K562 (cell line): Measurements from ENCODE around the gene TMED8. TPM values are rescaled to one million over a fixed set of nuclear protein-coding genes. Genes with fewer than 3 reads are reported as not detected.

Experiments
- ATF1 ChIP-seq, 2 experiments: fragments of 450-650 bp in 1 of 2; IDR thresholded peaks; 2 replicates each; pipeline ENCODE4 v1.6.1; 2016; ENCODE audit warnings: missing compliant biosample characterization in 1 of 2, missing genetic modification characterization in 1 of 2
- BRD9 ChIP-seq: fragments of 450-650 bp; IDR thresholded peaks from 2 replicates; pipeline ENCODE4 v1.6.1; 2018; ENCODE audit warnings: low read depth; ENCODE audit not compliant: partially characterized antibody
- CBX8 ChIP-seq: fragments of 200-600 bp; sonication (generic); IDR thresholded peaks from 2 replicates; pipeline ENCODE4 v1.6.1; 2012; ENCODE audit warnings: borderline replicate concordance, mixed run types, low read depth, mild to moderate bottlenecking, moderate library complexity, mixed read lengths, low read length, control low read depth, inconsistent platforms; ENCODE audit not compliant: poor library complexity, severe bottlenecking; ENCODE audit errors: extremely low read depth
- CEBPG ChIP-seq, 3 experiments: fragments of 200-800 bp in 1 of 3; sonication (Bioruptor generic) in 1 of 3; sonication (generic) in 1 of 3; formaldehyde crosslinking in 1 of 3; IDR thresholded peaks in 2 of 3; conservative IDR thresholded peaks in 1 of 3; 2 replicates each; pipeline versions ENCODE4 v1.6.1 to v1.8.0; 2016 to 2022; ENCODE audit warnings: missing compliant biosample characterization in 2 of 3, missing genetic modification characterization in 2 of 3, mild to moderate bottlenecking in 1 of 3, missing genetic modification reagents in 1 of 3
- EP400 ChIP-seq: fragments of 450-650 bp; IDR thresholded peaks from 2 replicates; pipeline ENCODE4 v1.6.1; 2017; ENCODE audit warnings: antibody characterized with exemption, mild to moderate bottlenecking, moderate library complexity
- FOXJ3 ChIP-seq: sonication (generic); formaldehyde crosslinking; IDR thresholded peaks from 2 replicates; pipeline ENCODE4 v1.4.0; 2020; ENCODE audit warnings: mild to moderate bottlenecking, missing genetic modification reagents
- GABPB1 ChIP-seq: sonication (generic); formaldehyde crosslinking; IDR thresholded peaks from 2 replicates; pipeline ENCODE4 v1.8.0; 2022; ENCODE audit warnings: mild to moderate bottlenecking, missing genetic modification reagents
- HDAC6 ChIP-seq: IDR thresholded peaks from 2 replicates; pipeline ENCODE4 v1.6.1; 2012; ENCODE audit warnings: low read depth, mild to moderate bottlenecking, control low read depth, inconsistent platforms, low read length, moderate library complexity
- KAT2B ChIP-seq: IDR thresholded peaks from one replicate; pipeline ENCODE4 v1.6.1; 2012; ENCODE audit warnings: low read depth, mild to moderate bottlenecking, control low read depth, inconsistent platforms, low read length, moderate library complexity
- KDM2B ChIP-seq: fragments of 250-450 bp; sonication (Bioruptor Pico); IDR thresholded peaks from 2 replicates; pipeline ENCODE4 v1.8.0; 2021; ENCODE audit warnings: mild to moderate bottlenecking, moderate library complexity
- L3MBTL2 ChIP-seq: fragments of 450-650 bp; IDR thresholded peaks from 2 replicates; pipeline ENCODE4 v1.6.1; 2016; ENCODE audit warnings: mild to moderate bottlenecking, moderate library complexity
- MAFF ChIP-seq: IDR thresholded peaks from 2 replicates; pipeline ENCODE4 v1.6.1; 2012; ENCODE audit warnings: low read length, improper control_type of control experiment
- MTA2 ChIP-seq: fragments of 450-650 bp; IDR thresholded peaks from 2 replicates; pipeline ENCODE4 v1.6.1; 2016; ENCODE audit warnings: low read depth
- NCOR1 ChIP-seq: fragments of 450-650 bp; IDR thresholded peaks from 2 replicates; pipeline ENCODE4 v1.6.1; 2016; ENCODE audit warnings: mild to moderate bottlenecking, moderate library complexity
- NELFE ChIP-seq: IDR thresholded peaks from 2 replicates; pipeline ENCODE4 v1.6.1; 2011; ENCODE audit warnings: mild to moderate bottlenecking; ENCODE audit not compliant: insufficient read depth, insufficient read length
- NFRKB ChIP-seq: fragments of 450-650 bp; IDR thresholded peaks from 2 replicates; pipeline ENCODE4 v1.6.1; 2016; ENCODE audit warnings: low read depth
- PRDM10 ChIP-seq: fragments of 450-650 bp; IDR thresholded peaks from 2 replicates; pipeline ENCODE4 v1.6.1; 2018; ENCODE audit not compliant: partially characterized antibody
- SREBF1 ChIP-seq: fragments of 150-350 bp; IDR thresholded peaks from 2 replicates; pipeline ENCODE4 v1.6.1; 2014; ENCODE audit warnings: antibody characterized with exemption, low read depth, low read length, borderline replicate concordance
- THRB ChIP-seq: fragments of 450-650 bp; formaldehyde crosslinking; conservative IDR thresholded peaks from 2 replicates; pipeline ENCODE4 v1.4.0; 2022; ENCODE audit warnings: mild to moderate bottlenecking, missing genetic modification characterization
- ZNF239 ChIP-seq: fragments of 250-450 bp; sonication (Bioruptor Pico); IDR thresholded peaks from 2 replicates; pipeline ENCODE4 v1.4.0; 2020; ENCODE audit warnings: mild to moderate bottlenecking
- ZNF280B ChIP-seq: fragments of 250-450 bp; sonication (Bioruptor Pico); IDR thresholded peaks from 2 replicates; pipeline ENCODE4 v1.5.1; 2021; ENCODE audit warnings: mild to moderate bottlenecking
- ZNF444 ChIP-seq: fragments of 250-450 bp; sonication (Bioruptor Pico); IDR thresholded peaks from 2 replicates; pipeline ENCODE4 v1.4.0; 2020; ENCODE audit warnings: mild to moderate bottlenecking, moderate library complexity
- ZNF551 ChIP-seq: fragments of 250-450 bp; sonication (Bioruptor Pico); IDR thresholded peaks from 2 replicates; pipeline ENCODE4 v1.5.0; 2021; ENCODE audit warnings: mild to moderate bottlenecking, moderate library complexity
- ZNF583 ChIP-seq: fragments of 250-450 bp; sonication (Bioruptor Pico); IDR thresholded peaks from 2 replicates; pipeline ENCODE4 v1.4.0; 2020
- ZZZ3 ChIP-seq: fragments of 450-650 bp; IDR thresholded peaks from 2 replicates; pipeline ENCODE4 v1.6.1; 2016; ENCODE audit warnings: antibody characterized with exemption, mild to moderate bottlenecking, moderate library complexity
- polyA plus RNA-seq, 8 experiments: library from polyadenylated mRNA; depleted of rRNA in 4 of 8; stranded (reverse) in 5 of 8; unstranded in 3 of 8; fragments of >200 nt; fragmentation: Nextera tagmentation in 2 of 8; fragmentation: Illumina TruSeq in 1 of 8; extraction: Ambion mirVana in 2 of 8; extraction: Trizol in 1 of 8; gene quantifications; 2 replicates each; pipeline versions ENCODE4 v1.2.1 to v1.2.3, GENCODE V29; 2011 to 2014; ENCODE audit warnings: inconsistent platforms in 1 of 8, missing spikeins in 1 of 8
- total RNA-seq, 7 experiments: library from RNA; depleted of rRNA in 6 of 7; stranded (reverse); fragments of >200 nt in 6 of 7; fragmentation: Illumina TruSeq in 2 of 7; extraction: Trizol in 2 of 7; gene quantifications; 2 replicates each; pipeline versions ENCODE4 v1.2.1 to v1.2.3, GENCODE V29; 2011 to 2021; ENCODE audit warnings: low replicate concordance in 1 of 7

TMED8 gene
- total and polyA plus RNA-seq, 9 of the 15 experiments (the other 6 are each of a cell fraction or from before 2014, with no cell fraction given) = 3.3 to 17.4 (median 12.0) TPM

- TF ChIP-seq NCOR1 (no peak), NFRKB (no peak), BRD9 (no peak), MAFF (no peak), KDM2B (CRISPR knock-in tag) (no peak), GABPB1 (CRISPR knock-in tag) (no peak), CEBPG (CRISPR knock-in tag; IDR thresholded peaks at IDR 0.05) (no peak; the same call in 1 of the 2 replicates), CEBPG (tag; conservative IDR thresholded peaks at IDR 0.05 in 1 of 2, IDR thresholded peaks at IDR 0.05 in 1 of 2) (peak in 1 of 2 experiments; percentile 70; a peak in 3 of 4 replicates), KAT2B (no peak), PRDM10 (no peak), ZNF583 (CRISPR knock-in tag) (no peak), NELFE (no peak), SREBF1 (no peak), L3MBTL2 (no peak), ZNF239 (CRISPR knock-in tag) (no peak), CBX8 (no peak), ATF1 (CRISPR knock-in tag; IDR thresholded peaks at IDR 0.05) (no peak), ATF1 (tag; IDR thresholded peaks at IDR 0.05) (0 out of 2 replicates have a peak, but pooled peaks have one; percentile 19), THRB (CRISPR knock-in tag) (no peak), EP400 (0 out of 2 replicates have a peak, but pooled peaks have one; percentile 23), ZZZ3 (no peak), ZNF444 (CRISPR knock-in tag) (no peak), MTA2 (no peak), FOXJ3 (CRISPR knock-in tag) (no peak), ZNF551 (CRISPR knock-in tag) (no peak), ZNF280B (no peak), HDAC6 (no peak)
These were observed 29.8 kb upstream of the TMED8 start (continued) for GRCh38 chr14:77406718-77407117.
